Thyroid gland (tissue), 4 donors: Measurements from ENCODE around the gene METTL22. TPM values are rescaled to one million over a fixed set of nuclear protein-coding genes. Genes with fewer than 3 reads are reported as not detected.

ENCODE experiments used
- DNase-seq, 2 donors: peaks; one replicate each; pipeline ENCODE4 v3.0.0-alpha.2; 2019
- H3K27ac ChIP-seq, 3 donors: fragments of 200-600 bp; sonication (generic); 1 replicate in 2 of 3; 2 replicates in 1 of 3; pipeline ENCODE4 v1.5.1; 2016 to 2019; ENCODE audit warnings: mild to moderate bottlenecking in 1 of 3, moderate library complexity in 1 of 3
- H3K27me3 ChIP-seq: fragments of 200-600 bp; sonication (generic); one replicate; pipeline ENCODE4 v1.5.1; 2019
- H3K36me3 ChIP-seq, 2 donors: fragments of 200-600 bp; sonication (generic); one replicate each; pipeline ENCODE4 v1.5.1; 2016 to 2019
- H3K4me1 ChIP-seq, 2 donors: fragments of 200-600 bp; sonication (generic); one replicate each; pipeline ENCODE4 v1.5.1; 2017 to 2019
- H3K4me3 ChIP-seq, 3 donors: fragments of 200-600 bp; sonication (generic); replicated peaks in 1 of 3; 1 replicate in 2 of 3; 2 replicates in 1 of 3; pipeline ENCODE4 v1.5.1; 2016; ENCODE audit warnings: mild to moderate bottlenecking in 1 of 3
- H3K9me3 ChIP-seq: fragments of 200-600 bp; sonication (generic); one replicate; pipeline ENCODE4 v1.5.1; 2017
- CTCF ChIP-seq, 6 experiments: fragments of 200-600 bp in 3 of 6; fragments of 450-650 bp in 3 of 6; sonication (generic) in 3 of 6; IDR thresholded peaks; one replicate each; pipeline ENCODE4 v1.5.1; 2016 to 2019; ENCODE audit warnings: antibody characterized with exemption in 6 of 6, mild to moderate bottlenecking in 2 of 6, inconsistent platforms in 1 of 6, moderate library complexity in 1 of 6
- POLR2A ChIP-seq, 2 donors: fragments of 450-650 bp; IDR thresholded peaks; one replicate each; pipeline ENCODE4 v1.6.1; 2017; ENCODE audit warnings: antibody characterized with exemption in 2 of 2, mild to moderate bottlenecking in 2 of 2, moderate library complexity in 1 of 2
- WGBS, 2 donors: methylation state at CpG; one replicate each; pipeline ENCODE4 v1.1.5; 2017; 5-methylcytosine and 5-hydroxymethylcytosine counted together
- intact Hi-C: fragments of 100-400 bp; cut with DNase I; formaldehyde crosslinking; loops from one replicate; pipeline ENCODE4 v1.15.1; 2023
- total RNA-seq, 4 donors: library from RNA; depleted of rRNA; stranded (reverse); fragments of >200 nt; gene quantifications; one replicate each; pipeline ENCODE4 v1.2.3, GENCODE V29; 2016

Gene METTL22
- total RNA-seq, 4 donors from 2014 or later, result 16.5 to 43.2 (median 18.8) TPM

- H3K27me3 ChIP-seq, result peaks cover 10% of the 10 kb centered on the region
- peaks cover 0 to 6% of the 10 kb centered on the region in 2 donors for H3K4me1 ChIP-seq
- no peak overlapping the region for H3K4me3 ChIP-seq
- no peaks in the 10 kb centered on the region for H3K9me3 ChIP-seq
- no peak for TF ChIP-seq CTCF (IDR thresholded peaks at IDR 0.05)
- TF ChIP-seq POLR2A (IDR thresholded peaks at IDR 0.05), result no peak
- no peak overlapping the region for H3K27ac ChIP-seq
- no peak for DNase-seq
- no peaks in the 10 kb centered on the region for H3K36me3 ChIP-seq
- intact Hi-C loops, result no loop called here
- 78 to 82% methylated on average over 9 of the region's 9 CpGs for WGBS, 2 donors
These were observed 27.3 kb upstream of the METTL22 start for GRCh38 chr16:8594149-8594666.

GRCh38 chr16:8595783-8596182 is 25.7 kb upstream of the METTL22 start:
- no peaks in the 10 kb centered on the region for H3K9me3 ChIP-seq
- H3K4me1 ChIP-seq, result no peaks in the 10 kb centered on the region
- no peak overlapping the region for H3K27ac ChIP-seq
- TF ChIP-seq CTCF (IDR thresholded peaks at IDR 0.05) (no peak), POLR2A (IDR thresholded peaks at IDR 0.05) (no peak)
- intact Hi-C loops, result no loop called here
- H3K36me3 ChIP-seq, result no peaks in the 10 kb centered on the region
- no peak for DNase-seq
- no peaks in the 10 kb centered on the region for H3K27me3 ChIP-seq
- H3K4me3 ChIP-seq, result no peak overlapping the region
- WGBS, 2 donors, result 75 to 92% methylated on average over 5 of the region's 5 CpGs

GRCh38 chr16:8596581-8596980 is 24.9 kb upstream of the METTL22 start:
- Histone ChIP-seq H3K9me3 (no peaks in the 10 kb centered on the region), H3K27me3 (no peaks in the 10 kb centered on the region), H3K36me3 (no peaks in the 10 kb centered on the region), H3K4me1 (no peaks in the 10 kb centered on the region), H3K27ac (no peak overlapping the region), H3K4me3 (no peak overlapping the region)
- intact Hi-C loops, result no loop called here
- TF ChIP-seq POLR2A (IDR thresholded peaks at IDR 0.05) (no peak), CTCF (IDR thresholded peaks at IDR 0.05) (no peak)
- DNase-seq, result no peak
- WGBS, 2 donors, result 90 to 93% methylated on average over 1 of the region's 1 CpG

GRCh38 chr16:8600144-8600775 is 21.2 kb upstream of the METTL22 start:
- no peak for TF ChIP-seq POLR2A (IDR thresholded peaks at IDR 0.05)
- TF ChIP-seq CTCF (IDR thresholded peaks at IDR 0.05), result no peak
- no peak overlapping the region for H3K4me3 ChIP-seq
- no peaks in the 10 kb centered on the region for H3K27me3 ChIP-seq
- 74 to 80% methylated on average over 11 of the region's 11 CpGs for WGBS, 2 donors
- no peak overlapping the region for H3K27ac ChIP-seq
- DNase-seq, result no peak
- no peaks in the 10 kb centered on the region for H3K9me3 ChIP-seq
- H3K36me3 ChIP-seq, result no peaks in the 10 kb centered on the region
- no peaks in the 10 kb centered on the region for H3K4me1 ChIP-seq
- intact Hi-C loops, result no loop called here

- Histone ChIP-seq H3K9me3 (no peaks in the 10 kb centered on the region), H3K36me3 (no peaks in the 10 kb centered on the region), H3K27me3 (no peaks in the 10 kb centered on the region), H3K4me1 (no peaks in the 10 kb centered on the region), H3K4me3 (no peak overlapping the region), H3K27ac (no peak overlapping the region)
- DNase-seq, result no peak
- intact Hi-C loops, result no loop called here
- TF ChIP-seq CTCF (IDR thresholded peaks at IDR 0.05) (no peak), POLR2A (IDR thresholded peaks at IDR 0.05) (no peak)
These were observed 15.9 kb upstream of the METTL22 start for GRCh38 chr16:8605554-8605953.
